Prostate gland (tissue), 2 donors: ENCODE measurements around the gene RGL1.

Source experiments
- CTCF ChIP-seq, 4 experiments: fragments of 200-600 bp in 2 of 4; fragments of 450-650 bp in 2 of 4; sonication (generic) in 2 of 4; IDR thresholded peaks; 1 replicate in 3 of 4; 2 replicates in 1 of 4; pipeline ENCODE4 v1.5.1; 2016 to 2019; ENCODE audit warnings: antibody characterized with exemption in 4 of 4, mild to moderate bottlenecking in 2 of 4, moderate library complexity in 2 of 4
- POLR2A ChIP-seq: fragments of 450-650 bp; IDR thresholded peaks from one replicate; pipeline ENCODE4 v1.6.1; 2016; ENCODE audit warnings: antibody characterized with exemption, mild to moderate bottlenecking
- POLR2AphosphoS5 ChIP-seq: sonication (generic); formaldehyde crosslinking; IDR thresholded peaks from one replicate; pipeline ENCODE4 v1.6.1; 2017; ENCODE audit warnings: antibody characterized with exemption

DNA sequence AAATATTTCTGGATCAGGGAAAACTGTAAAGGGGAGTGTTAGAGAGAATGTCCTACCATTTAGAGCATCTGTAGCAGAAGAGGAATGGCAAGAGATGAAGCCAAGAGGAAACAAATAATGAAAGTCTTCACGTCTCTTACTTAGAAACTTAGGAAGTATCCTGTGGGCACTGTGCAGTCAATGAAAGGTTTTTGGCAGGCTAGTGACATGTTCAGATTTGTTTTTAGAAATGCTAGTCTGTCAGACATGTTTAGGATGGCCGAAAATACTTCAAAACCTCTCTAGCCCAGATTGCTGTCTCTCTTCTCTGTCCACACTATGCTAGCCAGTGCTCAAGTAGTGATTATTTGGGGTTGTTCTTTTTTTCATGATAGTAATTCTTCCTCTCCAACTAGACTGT is 48.6 kb upstream of the RGL1 start:
- TF ChIP-seq POLR2A, result no peak
- no peak for TF ChIP-seq CTCF (IDR thresholded peaks at IDR 0.05)
- TF ChIP-seq POLR2AphosphoS5, result no peak
